Type B pancreatic cell (in vitro differentiated cells): ENCODE data around the gene TENM4. TPM values are rescaled to one million over a fixed set of nuclear protein-coding genes. Genes with fewer than 3 reads are reported as not detected.
"Not testable (repeated sequence)": the region's sequence is repeated elsewhere in the genome, so short reads cannot be mapped to it uniquely, and the experiment has no call there.

ENCODE experiments used
- DNase-seq: peaks from one replicate; pipeline ENCODE4 v3.0.0; 2021; ENCODE audit warnings: mixed read lengths; ENCODE audit not compliant: unreplicated experiment; ENCODE audit errors: extremely low spot score
- H3K27ac Mint-ChIP-seq: 2 replicates; pipeline ENCODE4 v1.8.0; 2021; ENCODE audit warnings: mild to moderate bottlenecking, mixed read lengths
- H3K27me3 Mint-ChIP-seq: 2 replicates; pipeline ENCODE4 v1.8.0; 2021; ENCODE audit warnings: mixed read lengths
- H3K36me3 Mint-ChIP-seq: 2 replicates; pipeline ENCODE4 v1.8.0; 2021; ENCODE audit warnings: mixed read lengths
- H3K4me1 Mint-ChIP-seq: one replicate; pipeline ENCODE4 v1.8.0; 2021; ENCODE audit warnings: mixed read lengths; ENCODE audit not compliant: unreplicated experiment
- H3K4me3 Mint-ChIP-seq: 2 replicates; pipeline ENCODE4 v1.8.0; 2021; ENCODE audit warnings: mild to moderate bottlenecking, mixed read lengths
- H3K9me3 Mint-ChIP-seq: 2 replicates; pipeline ENCODE4 v1.8.0; 2021; ENCODE audit warnings: mixed read lengths
- CTCF ChIP-seq: fragments of 200-600 bp; sonication (generic); conservative IDR thresholded peaks from 2 replicates; pipeline ENCODE4 v1.5.0; 2021; ENCODE audit warnings: antibody characterized with exemption, mild to moderate bottlenecking
- total RNA-seq: library from RNA; stranded (reverse); gene quantifications from 2 replicates; pipeline ENCODE4 v1.2.1, GENCODE V29; 2021; ENCODE audit warnings: low replicate concordance

TENM4 gene
- total RNA-seq, 1 donor from 2014 or later: 156 TPM

DNA sequence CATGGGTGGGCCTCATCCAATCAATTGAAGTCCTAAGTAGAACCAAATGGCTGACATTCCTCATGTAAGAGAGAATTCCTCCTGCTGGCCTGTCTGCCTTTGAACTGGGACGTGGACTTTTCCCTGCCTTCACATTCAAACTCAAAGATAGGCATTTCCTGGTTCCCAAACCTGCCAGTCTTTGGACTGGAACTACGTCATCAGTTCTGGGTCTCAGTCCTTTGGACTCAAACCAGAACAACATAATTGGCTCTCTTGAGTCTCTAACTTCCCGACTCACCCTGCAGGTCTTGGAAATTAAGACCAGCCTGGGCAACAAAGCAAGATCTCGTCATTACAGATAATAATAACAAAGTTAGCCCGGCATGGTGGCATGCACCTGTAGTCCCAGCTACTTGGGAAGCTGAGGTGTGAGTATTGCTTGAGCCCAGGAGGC, 827.4 kb downstream of the TENM4 start:
- H3K4me3 Mint-ChIP-seq: no peak overlapping the region
- no peaks in the 10 kb centered on the region for H3K36me3 Mint-ChIP-seq
- TF ChIP-seq CTCF: no peak
- H3K27me3 Mint-ChIP-seq: no peaks in the 10 kb centered on the region
- H3K27ac Mint-ChIP-seq: no peak overlapping the region
- H3K9me3 Mint-ChIP-seq: no peaks in the 10 kb centered on the region
- DNase-seq: no peak
- no peaks in the 10 kb centered on the region for H3K4me1 Mint-ChIP-seq

GRCh38 chr11:78612721-78613377, 828.0 kb downstream of the TENM4 start:
- H3K4me1 Mint-ChIP-seq: no peaks in the 10 kb centered on the region
- DNase-seq: no peak
- TF ChIP-seq CTCF: no peak
- H3K36me3 Mint-ChIP-seq: no peaks in the 10 kb centered on the region
- H3K4me3 Mint-ChIP-seq: no peak overlapping the region
- H3K27me3 Mint-ChIP-seq: no peaks in the 10 kb centered on the region
- no peak overlapping the region for H3K27ac Mint-ChIP-seq
- no peaks in the 10 kb centered on the region for H3K9me3 Mint-ChIP-seq

- not testable (repeated sequence) for H3K4me3 Mint-ChIP-seq, H3K9me3 Mint-ChIP-seq, H3K27me3 Mint-ChIP-seq, H3K36me3 Mint-ChIP-seq, H3K27ac Mint-ChIP-seq, DNase-seq, H3K4me1 Mint-ChIP-seq
Measured at GRCh38 chr11:78609321-78609720, 831.5 kb downstream of the TENM4 start.

DNA sequence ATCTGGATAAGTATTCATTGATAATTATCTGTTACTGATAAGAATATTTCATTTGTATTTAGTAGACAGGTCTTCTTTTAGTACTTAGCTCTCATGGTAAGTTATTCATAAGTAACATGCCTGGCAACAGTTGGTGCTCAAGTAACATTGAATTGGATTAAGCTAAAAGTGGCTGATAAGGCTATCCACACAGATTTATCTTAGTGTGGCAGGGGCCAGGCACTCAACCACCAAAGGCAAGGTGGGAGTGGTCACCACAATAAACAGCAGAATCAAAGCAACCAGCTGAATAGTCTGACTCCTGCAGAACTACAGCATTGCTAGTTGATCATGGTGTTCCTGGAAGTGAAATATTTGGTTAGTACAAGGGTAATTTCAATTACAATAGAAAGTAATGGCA, 833.1 kb downstream of the TENM4 start:
- DNase-seq: no peak
- TF ChIP-seq CTCF: no peak
- Mint-ChIP-seq H3K27me3 (no peaks in the 10 kb centered on the region), H3K27ac (no peak overlapping the region), H3K9me3 (no peaks in the 10 kb centered on the region), H3K36me3 (no peaks in the 10 kb centered on the region), H3K4me3 (no peak overlapping the region), H3K4me1 (no peaks in the 10 kb centered on the region)

DNA sequence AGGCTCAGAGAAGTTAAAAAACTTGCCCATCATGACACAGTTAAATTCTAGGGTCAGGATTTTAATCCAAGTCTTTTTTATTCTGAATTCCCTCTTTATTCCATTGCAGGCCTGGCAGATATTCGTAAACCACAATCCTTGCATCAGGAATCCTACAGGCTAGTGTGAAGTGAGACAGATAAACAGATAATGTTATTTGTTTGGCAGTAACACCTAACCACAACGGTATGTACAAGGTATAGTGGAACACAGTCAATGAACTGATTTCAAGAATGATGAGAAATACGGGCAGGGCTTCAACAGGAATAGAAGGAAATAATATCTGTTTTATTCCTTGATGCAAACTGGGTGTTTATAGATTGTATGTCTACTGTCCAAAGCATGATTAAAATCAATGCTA, 834.2 kb downstream of the TENM4 start:
- DNase-seq: no peak
- TF ChIP-seq CTCF: no peak
- H3K4me1 Mint-ChIP-seq: no peaks in the 10 kb centered on the region
- H3K27me3 Mint-ChIP-seq: peaks cover 5% of the 10 kb centered on the region
- H3K4me3 Mint-ChIP-seq: no peak overlapping the region
- no peaks in the 10 kb centered on the region for H3K9me3 Mint-ChIP-seq
- no peak overlapping the region for H3K27ac Mint-ChIP-seq
- H3K36me3 Mint-ChIP-seq: no peaks in the 10 kb centered on the region

GRCh38 chr11:78605296-78605695, 835.5 kb downstream of the TENM4 start:
- no peak for DNase-seq
- TF ChIP-seq CTCF: no peak
- Mint-ChIP-seq H3K36me3 (no peaks in the 10 kb centered on the region), H3K27ac (no peak overlapping the region), H3K4me1 (no peaks in the 10 kb centered on the region), H3K9me3 (no peaks in the 10 kb centered on the region), H3K27me3 (peaks cover 10% of the 10 kb centered on the region), H3K4me3 (no peak overlapping the region)
